ENCODE results near the gene DOCK3. TPM values are rescaled to one million over a fixed set of nuclear protein-coding genes. Genes with fewer than 3 reads are reported as not detected.
A peak's percentile ranks its signal among the peaks of the same experiment; 100 is the strongest.
"Not testable (repeated sequence)": the region's sequence is repeated elsewhere in the genome, so short reads cannot be mapped to it uniquely, and the experiment has no call there.

Gene DOCK3
- polyA plus RNA-seq, 1 donor from 2014 or later = not detected

DNA sequence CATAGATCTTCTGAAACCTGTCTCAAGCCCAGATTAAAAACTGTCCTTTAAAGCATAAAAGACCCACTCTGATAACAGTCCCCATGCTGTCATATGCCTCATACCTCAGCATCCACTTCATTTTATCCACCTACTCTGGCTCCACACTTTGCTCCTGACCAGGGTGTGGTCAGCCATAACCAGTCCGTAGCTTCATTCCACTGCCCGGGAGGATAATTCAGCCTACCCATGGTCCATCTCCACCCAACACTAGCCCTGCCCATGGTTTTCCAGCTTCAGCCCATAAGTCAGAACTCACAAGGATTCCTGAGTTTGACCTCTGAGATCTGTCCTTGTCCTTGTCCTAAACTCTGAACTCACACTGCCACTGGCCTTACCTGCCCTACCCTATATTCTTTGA lies 448.2 kb downstream of the DOCK3 start:
- Mint-ChIP-seq H3K4me1 (no peaks in the 10 kb centered on the region), H3K27me3 (peaks cover 7% of the 10 kb centered on the region), H3K4me3 (peak overlapping the region in 1 of 4 donors; percentile 32)

GRCh38 chr3:51123531-51123930 lies 448.8 kb downstream of the DOCK3 start:
- Mint-ChIP-seq H3K36me3 (no peaks in the 10 kb centered on the region), H3K4me3 (no peak overlapping the region), H3K4me1 (no peaks in the 10 kb centered on the region), H3K27me3 (peaks cover 5% of the 10 kb centered on the region), H3K9me3 (peaks cover 3 to 5% (median 5%) of the 10 kb centered on the region in 3 donors), H3K27ac (no peak overlapping the region)

More for the DNA sequence above, 448.2 kb downstream of the DOCK3 start:
- H3K9me3 Mint-ChIP-seq = peaks cover 3 to 5% (median 5%) of the 10 kb centered on the region in 3 donors
- H3K27ac Mint-ChIP-seq = peak overlapping the region in 1 of 3 donors; percentile 55
- no peaks in the 10 kb centered on the region for H3K36me3 Mint-ChIP-seq

GRCh38 chr3:51131607-51132006 lies 456.9 kb downstream of the DOCK3 start:
- not testable (repeated sequence) for H3K9me3 Mint-ChIP-seq, H3K36me3 Mint-ChIP-seq, H3K27me3 Mint-ChIP-seq, H3K4me1 Mint-ChIP-seq, H3K27ac Mint-ChIP-seq, H3K4me3 Mint-ChIP-seq

DNA sequence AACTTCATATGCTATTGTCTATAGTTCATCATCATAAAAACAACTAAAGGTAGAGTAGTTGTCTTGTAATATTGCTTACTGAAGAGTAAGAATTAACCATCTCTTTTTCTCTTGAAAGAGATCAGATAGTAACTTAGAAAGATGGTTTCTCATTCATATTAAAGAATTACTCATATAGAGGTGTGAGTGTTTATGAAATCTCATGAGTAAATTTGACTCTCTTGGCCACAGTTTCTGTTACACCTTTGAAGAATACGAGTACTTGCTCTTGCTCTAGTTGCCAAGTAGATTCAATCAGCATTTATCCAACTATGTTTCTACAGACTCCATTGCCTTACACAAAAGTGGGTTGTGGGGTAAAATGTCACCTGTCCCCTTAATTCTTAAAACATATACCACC lies 463.0 kb downstream of the DOCK3 start:
- Mint-ChIP-seq H3K4me1 (no peaks in the 10 kb centered on the region), H3K9me3 (peaks cover 3 to 4% (median 3%) of the 10 kb centered on the region in 3 donors), H3K27me3 (peaks cover 4% of the 10 kb centered on the region), H3K27ac (no peak overlapping the region), H3K4me3 (no peak overlapping the region), H3K36me3 (peaks cover 1% of the 10 kb centered on the region)

GRCh38 chr3:51139616-51140015 lies 464.9 kb downstream of the DOCK3 start:
- no peak overlapping the region for H3K4me3 Mint-ChIP-seq
- no peak overlapping the region for H3K27ac Mint-ChIP-seq
- H3K27me3 Mint-ChIP-seq = peaks cover 4% of the 10 kb centered on the region
- peaks cover 0 to 2% (median 1%) of the 10 kb centered on the region in 3 donors for H3K9me3 Mint-ChIP-seq
- H3K4me1 Mint-ChIP-seq = no peaks in the 10 kb centered on the region
- peaks cover 1% of the 10 kb centered on the region for H3K36me3 Mint-ChIP-seq

DNA sequence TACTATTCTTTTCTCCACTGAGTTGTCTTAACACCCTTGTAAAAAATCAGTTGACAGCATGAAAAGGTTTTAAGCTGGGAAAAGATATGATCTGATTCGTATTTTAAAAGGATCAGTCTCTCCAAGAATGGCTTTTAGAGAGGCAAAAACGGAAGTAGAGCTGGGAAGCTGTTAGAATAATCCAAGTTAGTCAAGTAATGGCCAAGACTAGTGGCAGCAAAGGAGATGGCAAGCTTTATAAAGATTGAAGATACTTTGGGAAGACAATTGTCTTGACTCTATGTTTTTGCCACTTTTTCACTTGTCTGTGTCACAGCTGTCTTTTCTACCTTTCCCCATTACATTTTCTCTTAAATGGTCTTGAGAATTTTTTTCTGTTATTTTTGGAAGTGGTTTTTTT lies 466.8 kb downstream of the DOCK3 start:
- Mint-ChIP-seq H3K36me3 (peaks cover 1% of the 10 kb centered on the region), H3K27me3 (peaks cover 2% of the 10 kb centered on the region), H3K27ac (no peak overlapping the region), H3K4me3 (no peak overlapping the region), H3K4me1 (no peaks in the 10 kb centered on the region), H3K9me3 (peaks cover 0 to 2% (median 1%) of the 10 kb centered on the region in 3 donors)

DNA sequence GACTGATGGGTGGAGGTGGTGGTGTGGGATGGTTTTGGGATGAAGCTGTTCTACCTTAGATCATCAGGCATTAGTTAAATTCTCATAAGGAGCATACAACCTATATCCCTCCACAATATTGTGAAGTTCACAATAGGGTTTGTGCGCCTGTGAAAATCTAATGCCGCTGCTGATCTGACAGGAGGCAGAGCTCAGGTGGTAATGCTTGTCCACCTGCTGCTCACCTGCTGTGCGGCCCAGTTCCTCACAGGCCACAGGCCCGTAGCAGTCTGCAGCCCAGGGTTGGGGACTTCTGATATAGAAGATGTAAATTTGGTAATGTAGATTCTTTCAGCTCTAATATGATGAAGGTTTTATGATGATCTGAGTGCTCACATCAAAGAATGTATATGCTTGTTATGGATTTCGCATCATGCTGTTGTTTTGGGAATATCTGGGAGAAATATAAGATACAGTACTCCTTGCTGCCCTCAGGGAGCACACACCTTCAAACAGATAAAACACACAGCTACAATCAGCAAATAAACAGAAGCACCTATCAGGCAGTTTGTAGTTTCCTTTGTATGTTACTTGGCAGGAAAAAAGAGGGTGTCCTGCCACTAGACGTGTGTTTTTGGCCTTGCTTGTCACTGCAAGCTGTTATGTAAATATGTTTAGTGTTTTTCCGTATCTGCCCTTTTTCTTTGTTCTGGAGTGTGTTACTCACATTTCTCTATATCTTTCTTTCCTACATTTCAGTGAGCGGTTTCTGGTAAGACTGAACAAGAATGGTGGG lies 471.3 kb downstream of the DOCK3 start:
- no peak overlapping the region for H3K4me3 Mint-ChIP-seq
- no peak overlapping the region for H3K27ac Mint-ChIP-seq
- H3K9me3 Mint-ChIP-seq = peaks cover 0 to 8% (median 1%) of the 10 kb centered on the region in 3 donors
- H3K27me3 Mint-ChIP-seq = peaks cover 6% of the 10 kb centered on the region
- no peaks in the 10 kb centered on the region for H3K4me1 Mint-ChIP-seq
- no peaks in the 10 kb centered on the region for H3K36me3 Mint-ChIP-seq

GRCh38 chr3:51146781-51147180 lies 472.1 kb downstream of the DOCK3 start:
- peaks cover 6% of the 10 kb centered on the region for H3K27me3 Mint-ChIP-seq
- no peak overlapping the region for H3K4me3 Mint-ChIP-seq
- no peaks in the 10 kb centered on the region for H3K4me1 Mint-ChIP-seq
- peaks cover 0 to 8% (median 1%) of the 10 kb centered on the region in 3 donors for H3K9me3 Mint-ChIP-seq
- H3K27ac Mint-ChIP-seq = no peak overlapping the region
- no peaks in the 10 kb centered on the region for H3K36me3 Mint-ChIP-seq

DNA sequence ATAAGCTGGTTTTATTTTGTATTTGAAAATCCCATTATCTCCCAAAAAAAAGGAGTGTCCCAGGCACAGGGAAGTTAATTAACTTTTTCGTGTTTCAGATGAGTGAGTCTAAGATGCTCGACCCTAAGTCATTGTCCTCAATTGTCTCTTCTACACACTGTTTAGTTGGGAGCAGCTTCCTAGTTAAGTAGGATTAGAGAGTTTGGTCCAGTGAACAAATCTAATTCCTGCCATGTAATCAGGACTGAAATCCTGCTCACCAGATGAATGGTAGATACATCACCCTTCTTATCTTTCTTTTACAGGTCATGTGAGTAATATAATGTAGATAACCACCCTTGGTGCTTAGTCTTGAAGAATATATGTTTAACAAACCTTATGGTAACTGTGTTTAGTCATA lies 481.4 kb downstream of the DOCK3 start:
- Mint-ChIP-seq H3K36me3 (no peaks in the 10 kb centered on the region), H3K4me1 (no peaks in the 10 kb centered on the region), H3K27ac (no peak overlapping the region), H3K27me3 (no peaks in the 10 kb centered on the region), H3K4me3 (no peak overlapping the region), H3K9me3 (no peaks in the 10 kb centered on the region)

GRCh38 chr3:51163051-51163450 lies 488.3 kb downstream of the DOCK3 start:
- no peaks in the 10 kb centered on the region for H3K4me1 Mint-ChIP-seq

DNA sequence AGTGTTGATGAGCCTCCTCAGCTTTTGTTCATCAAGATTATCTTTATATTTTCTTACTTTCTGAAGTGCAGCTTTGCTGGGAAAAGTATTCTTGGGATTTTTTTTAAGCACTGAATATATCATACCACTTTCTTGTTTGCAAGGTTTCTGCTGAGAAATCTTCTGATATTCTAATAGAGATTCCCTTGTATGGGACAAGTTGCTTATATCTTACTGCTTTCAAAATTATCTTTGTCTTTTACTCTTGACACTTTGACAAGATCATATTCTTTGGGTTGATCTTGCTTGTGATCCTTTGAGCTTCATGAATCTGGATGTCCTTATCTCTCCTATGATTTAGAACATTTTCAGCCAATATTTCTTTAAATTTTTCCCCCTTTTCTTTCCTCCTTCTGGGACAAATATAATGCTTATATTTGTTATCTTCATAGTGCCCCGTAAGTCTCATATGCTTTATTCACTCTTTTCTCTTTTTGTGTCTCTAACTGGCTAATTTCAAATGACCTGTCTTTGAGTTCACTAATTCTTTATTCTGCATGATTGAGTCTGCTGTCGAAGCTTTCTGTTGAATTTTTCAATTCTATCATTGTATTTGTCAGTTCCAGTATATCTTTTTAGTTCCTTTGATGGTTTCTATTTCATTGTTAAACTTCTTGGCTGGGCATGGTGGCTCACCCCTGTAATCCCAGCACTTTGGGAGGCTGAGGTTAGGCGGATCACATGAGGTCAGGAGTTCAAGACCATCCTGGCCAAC lies 499.0 kb downstream of the DOCK3 start:
- H3K36me3 Mint-ChIP-seq = peaks cover 4% of the 10 kb centered on the region
- H3K27ac Mint-ChIP-seq = no peak overlapping the region
- no peak overlapping the region for H3K4me3 Mint-ChIP-seq
- H3K9me3 Mint-ChIP-seq = peaks cover 4 to 23% (median 22%) of the 10 kb centered on the region in 3 donors
- H3K27me3 Mint-ChIP-seq = peaks cover 2% of the 10 kb centered on the region
- H3K4me1 Mint-ChIP-seq = peaks cover 0 to 1% (median 0%) of the 10 kb centered on the region in 3 donors

More at GRCh38 chr3:51163051-51163450, 488.3 kb downstream of the DOCK3 start:
- peaks cover 0 to 3% (median 0%) of the 10 kb centered on the region in 3 donors for H3K9me3 Mint-ChIP-seq
- H3K27ac Mint-ChIP-seq = no peak overlapping the region
- no peaks in the 10 kb centered on the region for H3K36me3 Mint-ChIP-seq
- H3K4me3 Mint-ChIP-seq = no peak overlapping the region
- H3K27me3 Mint-ChIP-seq = no peaks in the 10 kb centered on the region

GRCh38 chr3:51176923-51177322 lies 502.2 kb downstream of the DOCK3 start:
- peaks cover 4 to 19% (median 11%) of the 10 kb centered on the region in 3 donors for H3K9me3 Mint-ChIP-seq
- peaks cover 2% of the 10 kb centered on the region for H3K36me3 Mint-ChIP-seq
- no peak overlapping the region for H3K4me3 Mint-ChIP-seq
- H3K27ac Mint-ChIP-seq = no peak overlapping the region
- no peaks in the 10 kb centered on the region for H3K4me1 Mint-ChIP-seq
- H3K27me3 Mint-ChIP-seq = peaks cover 2% of the 10 kb centered on the region

GRCh38 chr3:51186446-51186845 lies 511.7 kb downstream of the DOCK3 start:
- H3K4me1 Mint-ChIP-seq, H3K27ac Mint-ChIP-seq, H3K9me3 Mint-ChIP-seq, H3K27me3 Mint-ChIP-seq, H3K36me3 Mint-ChIP-seq, H3K4me3 Mint-ChIP-seq: not testable (repeated sequence)

- Mint-ChIP-seq H3K27me3 (no peaks in the 10 kb centered on the region), H3K27ac (no peak overlapping the region), H3K4me3 (no peak overlapping the region), H3K36me3 (peaks cover 5% of the 10 kb centered on the region), H3K4me1 (peaks cover 0 to 1% (median 0%) of the 10 kb centered on the region in 3 donors), H3K9me3 (peaks cover 2 to 5% (median 5%) of the 10 kb centered on the region in 3 donors)
These were observed 515.5 kb downstream of the DOCK3 start for GRCh38 chr3:51190199-51190598.

DNA sequence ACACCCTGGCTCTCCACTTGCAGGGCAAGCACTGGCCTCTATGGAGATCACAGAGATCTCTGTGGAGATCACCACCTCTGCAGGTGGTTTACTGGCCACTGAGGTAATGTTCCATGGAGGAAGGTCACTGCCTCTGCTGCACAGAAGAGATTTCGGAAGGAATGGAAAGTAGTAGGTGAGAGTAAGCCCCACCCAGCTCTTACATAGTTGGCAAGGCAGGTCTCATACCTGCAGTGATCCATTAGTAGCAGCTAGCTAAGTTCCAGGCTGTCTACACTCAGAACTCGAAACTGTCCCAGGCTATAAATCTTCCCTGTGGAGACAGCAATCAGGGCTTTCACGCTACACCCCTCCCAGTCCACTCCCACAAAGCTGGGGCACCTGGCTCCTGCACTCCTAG lies 516.1 kb downstream of the DOCK3 start:
- peaks cover 5% of the 10 kb centered on the region for H3K36me3 Mint-ChIP-seq
- H3K27ac Mint-ChIP-seq = no peak overlapping the region
- H3K27me3 Mint-ChIP-seq = no peaks in the 10 kb centered on the region
- peaks cover 0 to 5% (median under 1%) of the 10 kb centered on the region in 3 donors for H3K9me3 Mint-ChIP-seq
- no peak overlapping the region for H3K4me3 Mint-ChIP-seq
- H3K4me1 Mint-ChIP-seq = peaks cover 0 to 1% (median 0%) of the 10 kb centered on the region in 3 donors

Measured in IgD-negative memory B cell (primary cell).